Measurements from ENCODE around the gene N4BP2L2.

The N4BP2L2 gene

DNA sequence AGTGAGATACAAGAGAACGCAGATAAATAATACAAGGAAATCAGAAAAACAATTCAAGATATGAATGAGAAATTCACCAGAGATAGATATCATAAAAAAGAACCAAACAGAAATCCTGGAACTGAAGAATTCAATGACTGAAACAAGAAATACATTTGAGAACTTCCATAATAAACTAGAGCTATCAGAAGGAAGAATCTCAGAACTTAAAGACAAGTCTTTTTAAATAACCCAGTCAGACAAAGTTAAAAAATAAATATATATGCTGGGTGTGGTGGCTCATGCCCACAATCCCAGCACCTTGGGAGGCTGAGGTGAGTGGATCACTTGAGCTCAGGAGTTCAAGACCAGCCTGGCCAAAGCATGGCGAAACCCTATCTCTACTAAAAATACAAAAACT lies 82.0 kb downstream of the N4BP2L2 start:
- no peak for DNase-seq

DNA sequence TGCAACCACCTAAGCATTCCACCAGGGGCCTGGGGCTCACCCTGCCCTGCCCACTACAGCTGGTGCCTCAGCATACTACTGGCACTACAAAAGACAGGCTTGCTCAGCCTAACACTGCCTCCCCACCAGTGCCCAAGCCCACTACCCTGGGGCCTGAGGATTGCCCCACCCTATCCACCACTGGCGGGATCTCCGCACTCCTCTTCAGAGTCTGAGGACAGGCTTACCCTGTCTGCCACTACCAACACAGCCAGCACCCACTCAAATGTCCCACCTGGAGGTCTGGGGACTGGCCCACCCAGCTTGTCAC lies 83.0 kb downstream of the N4BP2L2 start:
- no peak for DNase-seq

DNA sequence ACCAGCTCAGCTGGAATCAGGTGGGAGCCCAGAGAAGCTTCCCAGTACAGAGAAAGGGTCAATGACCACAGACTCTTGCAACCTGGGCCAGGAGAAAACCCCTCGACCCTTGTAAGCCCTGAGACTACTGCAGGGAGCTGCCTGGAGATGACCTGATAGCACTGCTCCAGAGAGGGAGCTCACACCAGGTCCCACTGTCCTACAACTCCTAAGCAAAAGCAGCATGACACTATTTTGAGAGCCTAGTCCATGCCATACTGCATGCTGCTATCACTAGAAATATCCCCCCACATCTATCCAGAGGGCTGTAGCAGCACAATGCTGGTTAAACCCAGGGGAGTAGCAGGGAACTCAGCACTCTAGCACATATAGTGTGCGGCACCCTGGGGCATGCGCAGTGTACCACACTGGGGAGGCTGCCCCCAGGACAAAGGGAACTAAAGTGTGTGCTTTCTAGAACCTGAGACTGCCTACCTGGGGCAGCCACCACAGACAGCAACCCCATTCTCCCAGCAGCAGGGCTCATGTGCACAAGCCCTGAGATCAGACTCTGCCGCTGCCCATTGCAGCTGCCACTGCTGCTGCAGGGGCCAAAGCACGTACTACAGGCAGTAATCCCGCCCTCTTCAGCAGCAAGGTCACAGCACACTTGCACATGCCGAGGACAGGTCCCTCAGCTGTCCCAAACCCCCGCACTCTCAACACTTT lies 83.6 kb downstream of the N4BP2L2 start:
- DNase-seq = no peak

DNA sequence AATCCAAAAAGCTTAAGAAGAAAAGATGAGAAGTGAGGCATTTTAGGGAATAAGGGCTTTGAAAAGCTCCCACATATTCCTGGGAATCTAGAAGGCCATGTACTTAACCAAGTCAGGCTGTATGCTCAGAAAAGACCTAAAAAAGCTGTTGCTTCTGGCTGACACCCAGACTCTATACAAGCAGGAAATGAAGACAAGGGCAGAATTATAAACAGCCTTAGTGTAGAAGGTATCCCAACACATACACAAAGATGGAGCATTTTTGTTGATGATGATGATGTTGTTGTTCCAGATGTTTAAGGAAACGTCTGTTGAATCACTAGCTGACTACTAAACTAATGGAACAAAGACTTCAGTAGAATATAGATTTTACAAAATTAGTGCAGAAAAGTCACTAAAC lies 84.6 kb downstream of the N4BP2L2 start:
- DNase-seq = no peak

DNA sequence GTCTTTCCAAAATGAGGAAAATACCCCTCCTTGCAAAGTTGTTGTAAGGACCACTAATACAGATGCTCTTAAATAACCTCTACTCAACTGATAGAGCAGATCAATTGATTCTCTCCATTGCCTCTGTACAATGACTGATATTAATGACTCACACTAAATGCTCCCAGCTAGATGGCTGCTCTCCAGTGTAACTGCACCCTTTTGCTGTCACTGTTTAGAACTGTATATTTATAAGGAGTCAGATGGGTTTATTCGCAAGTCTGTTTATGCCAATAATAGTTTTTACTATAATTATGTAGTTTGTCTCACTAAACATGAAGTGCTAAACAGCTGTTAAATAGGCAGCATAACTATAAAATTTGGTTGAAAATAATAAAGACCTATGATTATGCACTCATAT lies 89.6 kb downstream of the N4BP2L2 start:
- no peak for DNase-seq

DNA sequence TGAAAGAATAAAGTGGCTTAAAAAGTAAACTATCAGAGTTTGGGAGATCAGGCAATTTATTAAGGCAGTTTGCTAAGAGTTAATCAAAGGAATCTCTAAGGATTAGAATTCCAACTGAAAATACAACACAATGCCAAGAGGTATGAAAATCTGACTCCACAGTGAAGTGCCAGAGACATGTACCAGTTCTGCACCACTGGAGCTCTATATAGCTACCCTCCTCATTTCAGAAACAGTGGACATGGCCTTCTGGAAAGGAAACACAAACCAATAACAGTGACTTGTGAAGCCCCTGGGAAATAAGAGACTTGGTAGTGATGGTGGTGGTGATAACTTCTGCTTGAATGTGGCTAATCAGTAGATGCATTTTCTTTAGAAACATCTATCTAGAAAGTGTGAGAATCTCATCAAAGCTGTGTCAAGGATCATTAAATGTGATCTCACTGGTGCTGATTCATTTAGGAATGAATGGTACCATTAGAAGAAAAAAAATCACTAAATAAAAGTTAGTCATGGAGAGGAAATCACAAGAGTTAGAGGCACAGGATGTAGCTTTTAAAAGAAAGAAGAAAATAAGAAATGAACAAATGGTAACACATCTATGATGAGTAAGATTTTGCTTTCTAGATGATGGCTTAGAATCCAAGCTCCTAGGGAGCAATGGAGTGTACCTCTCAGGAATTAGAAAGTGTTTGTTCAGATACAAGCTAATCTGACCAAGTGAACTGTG lies 90.5 kb downstream of the N4BP2L2 start:
- no peak for DNase-seq

DNA sequence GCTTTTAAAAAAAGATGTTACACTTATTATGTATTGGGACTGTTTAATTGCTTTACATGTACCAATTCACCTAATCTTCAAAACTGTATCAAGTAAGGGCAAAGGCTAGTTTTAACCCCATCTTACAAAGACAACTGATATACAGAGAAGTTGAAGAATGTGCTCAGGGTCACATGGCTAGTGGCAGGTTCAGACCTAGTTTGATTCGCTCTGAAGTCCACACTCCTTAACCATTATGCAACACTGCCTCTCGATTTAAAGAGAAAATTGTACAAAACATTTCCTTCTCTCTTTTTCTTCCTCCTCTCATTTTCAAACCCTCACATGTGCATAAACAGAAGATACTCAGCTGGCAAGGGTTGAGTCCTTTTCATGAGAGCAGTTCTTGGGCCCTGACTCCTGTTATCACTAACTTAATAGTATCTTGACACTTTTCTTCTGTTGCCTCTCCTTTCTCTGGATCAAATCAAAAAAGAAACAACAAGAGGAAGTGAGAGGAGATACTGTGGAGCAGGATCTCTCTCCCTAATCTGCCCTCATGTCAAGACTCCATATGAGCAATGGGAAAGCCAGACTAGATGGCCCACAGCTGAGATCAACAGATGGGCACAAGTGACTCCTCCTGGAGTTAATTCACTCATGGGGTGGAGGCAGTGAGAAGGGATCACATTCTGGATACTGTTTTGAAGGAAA lies 91.7 kb downstream of the N4BP2L2 start:
- no peak for DNase-seq

DNA sequence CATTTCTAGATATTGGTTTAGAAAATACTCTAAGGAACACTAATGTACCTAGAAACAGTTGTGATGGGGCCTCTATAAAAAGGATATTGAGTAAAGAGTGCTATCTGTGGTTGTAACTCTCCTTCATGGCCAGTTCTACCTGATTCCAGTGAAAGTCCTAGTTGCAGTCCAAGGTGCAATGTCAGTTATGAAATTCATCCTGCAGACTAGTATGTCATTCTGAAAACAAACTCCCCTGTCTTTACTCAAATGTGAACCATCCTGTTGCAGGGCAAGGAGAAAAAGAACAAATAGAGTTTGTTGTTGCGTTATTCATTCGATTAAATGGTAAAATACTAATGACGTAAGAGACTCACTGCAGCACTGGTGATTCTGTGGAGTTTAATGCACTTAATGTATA lies 92.4 kb downstream of the N4BP2L2 start:
- DNase-seq = no peak

DNA sequence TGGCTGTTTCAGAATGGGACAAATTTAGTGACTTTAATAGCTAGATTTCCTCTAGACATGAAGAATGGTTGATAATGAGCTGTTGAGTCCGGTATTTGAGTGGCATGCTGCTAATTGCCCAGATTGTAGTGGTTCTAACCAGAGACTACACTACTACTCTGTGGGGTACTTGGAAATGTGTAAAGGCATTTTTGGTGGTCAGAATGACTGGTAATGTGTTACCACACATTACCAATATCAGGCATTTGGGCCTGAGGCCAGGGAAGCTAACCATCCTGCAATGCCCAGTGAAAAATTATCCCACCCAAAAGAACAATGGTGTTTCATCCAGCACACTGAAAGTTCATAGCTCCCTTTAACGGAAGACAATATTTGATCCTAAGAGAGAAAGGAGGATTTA lies 93.1 kb downstream of the N4BP2L2 start:
- no peak for DNase-seq

DNA sequence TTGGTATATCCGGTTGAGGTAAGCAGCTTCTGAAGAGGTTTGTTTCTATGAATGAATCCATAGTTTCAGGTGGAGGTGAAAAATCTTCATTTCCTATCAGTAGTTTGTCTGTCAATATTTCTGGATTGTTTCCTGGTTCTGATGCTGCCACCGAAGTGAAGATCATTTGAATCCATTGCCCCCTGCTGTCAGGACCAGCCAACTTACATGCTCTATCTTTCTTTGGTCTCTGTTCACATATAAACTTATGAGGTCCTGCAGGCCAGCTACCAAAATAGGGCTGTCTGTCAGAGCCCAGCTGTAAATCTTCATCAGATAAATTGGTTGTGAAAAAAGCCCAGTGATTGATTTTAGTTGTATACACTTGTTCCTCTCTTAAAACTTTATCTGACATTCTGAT lies 95.5 kb downstream of the N4BP2L2 start:
- DNase-seq = no peak

DNA sequence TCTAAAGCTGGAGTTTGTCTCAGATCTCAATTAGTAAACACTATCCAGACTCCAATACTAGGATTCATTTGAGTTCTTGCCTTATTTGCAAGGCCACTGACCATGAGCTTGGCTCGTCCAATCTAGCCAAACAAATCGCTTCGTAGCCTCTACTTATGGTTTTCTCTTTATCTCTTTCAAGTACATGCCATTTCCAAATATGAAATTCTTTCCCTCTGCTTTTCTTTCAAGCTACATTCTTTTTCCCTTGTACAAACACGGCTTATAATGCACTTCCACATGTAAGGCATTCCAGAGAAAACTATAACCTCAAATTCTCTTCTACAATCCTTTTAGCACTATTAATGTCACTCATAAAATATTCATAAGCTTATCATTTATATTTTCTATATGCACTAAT lies 99.7 kb downstream of the N4BP2L2 start:
- no peak for DNase-seq

DNA sequence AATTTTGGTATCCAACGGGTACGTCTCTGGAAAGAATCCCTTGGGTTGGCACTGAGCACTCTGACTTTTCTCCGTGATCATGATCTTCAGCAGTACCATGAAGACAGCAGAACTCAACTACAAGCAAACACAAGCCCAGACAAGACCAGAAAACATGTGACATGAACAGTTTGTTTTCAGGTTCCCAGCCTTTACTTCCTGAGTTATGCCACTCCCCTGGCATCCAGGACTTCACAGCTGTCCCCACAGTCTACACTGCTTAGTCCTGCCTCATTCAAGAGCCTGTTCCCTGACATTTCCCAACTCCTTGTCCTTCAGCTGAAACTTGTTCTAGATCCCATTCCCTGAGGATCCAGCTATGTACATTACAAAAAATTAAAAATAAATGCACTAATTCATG lies 105.7 kb downstream of the N4BP2L2 start:
- no peak for DNase-seq

DNA sequence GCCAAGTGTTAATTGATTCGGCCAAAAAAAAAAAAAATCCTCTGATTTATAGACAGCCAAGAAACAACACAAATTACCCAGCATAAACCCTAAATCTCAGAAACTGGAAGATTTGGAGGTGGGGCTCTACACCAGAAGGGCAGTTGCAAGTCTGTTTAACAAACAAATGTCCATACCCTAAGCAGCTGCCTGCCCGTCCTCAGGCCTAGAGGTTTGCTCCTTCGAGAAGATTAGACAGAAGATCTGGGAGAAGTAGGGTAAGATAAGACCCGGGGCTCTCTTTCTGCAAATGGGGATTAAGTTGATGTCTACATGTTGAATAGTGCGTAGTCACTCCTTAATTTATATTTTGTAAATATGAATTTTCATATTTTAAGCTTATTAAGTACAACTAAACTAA lies 107.2 kb downstream of the N4BP2L2 start:
- no peak for DNase-seq

DNA sequence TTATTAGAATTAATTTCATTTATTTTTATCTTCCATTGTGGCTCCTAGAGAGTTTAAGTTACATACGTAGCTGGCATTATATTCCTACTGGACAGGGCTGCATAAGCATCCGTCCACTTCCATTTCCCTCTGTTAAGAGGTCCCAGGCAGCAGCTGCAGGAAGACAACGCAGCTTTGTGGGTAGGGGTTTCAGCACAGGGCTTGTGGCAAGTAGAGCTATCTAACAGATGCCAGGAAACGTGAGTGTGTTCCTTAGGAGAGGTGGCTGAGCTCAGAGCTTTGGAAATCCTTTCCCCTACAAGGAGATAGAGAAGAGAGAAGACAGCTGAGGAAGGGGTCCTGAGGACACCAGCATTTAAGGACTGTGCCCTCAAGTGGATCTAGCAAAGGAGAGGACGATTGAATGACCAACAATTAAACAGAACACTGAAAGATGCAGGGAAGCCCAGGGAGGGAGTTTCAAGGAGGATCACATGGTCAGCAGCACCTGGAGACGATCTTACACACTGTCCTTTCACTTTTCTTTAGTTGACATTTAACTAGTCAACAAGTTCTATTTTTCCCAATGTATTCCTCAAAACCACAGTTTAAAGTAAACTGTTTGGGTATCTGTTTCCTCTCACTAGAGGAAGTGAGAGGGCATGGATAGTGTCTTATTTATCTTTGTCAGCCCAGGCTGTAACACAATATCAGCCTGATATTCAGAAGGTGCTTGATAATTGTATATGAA lies 108.4 kb downstream of the N4BP2L2 start:
- no peak for DNase-seq

DNA sequence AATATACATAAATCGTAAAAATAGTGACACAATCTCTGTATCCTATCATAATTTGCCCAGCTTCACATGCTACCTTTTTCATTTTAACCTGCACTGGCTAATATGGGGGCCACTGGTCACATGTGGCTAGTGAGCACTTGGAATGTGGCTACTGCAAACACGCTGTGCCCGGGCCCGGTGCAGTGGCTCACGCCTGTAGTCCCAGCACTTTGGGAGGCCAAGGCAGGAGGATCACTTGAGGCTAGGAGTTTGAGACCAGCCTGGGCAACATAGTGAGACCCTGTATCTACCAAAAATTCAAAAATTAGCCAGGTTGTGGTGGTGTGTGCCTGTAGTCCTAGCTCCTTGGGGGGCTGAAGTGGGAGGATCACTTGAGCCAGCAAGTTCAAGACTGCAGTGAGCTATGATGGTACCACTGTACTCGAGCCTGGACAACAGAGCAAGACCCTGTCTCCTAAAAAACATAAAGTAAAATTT lies 109.1 kb downstream of the N4BP2L2 start:
- DNase-seq = no peak

DNA sequence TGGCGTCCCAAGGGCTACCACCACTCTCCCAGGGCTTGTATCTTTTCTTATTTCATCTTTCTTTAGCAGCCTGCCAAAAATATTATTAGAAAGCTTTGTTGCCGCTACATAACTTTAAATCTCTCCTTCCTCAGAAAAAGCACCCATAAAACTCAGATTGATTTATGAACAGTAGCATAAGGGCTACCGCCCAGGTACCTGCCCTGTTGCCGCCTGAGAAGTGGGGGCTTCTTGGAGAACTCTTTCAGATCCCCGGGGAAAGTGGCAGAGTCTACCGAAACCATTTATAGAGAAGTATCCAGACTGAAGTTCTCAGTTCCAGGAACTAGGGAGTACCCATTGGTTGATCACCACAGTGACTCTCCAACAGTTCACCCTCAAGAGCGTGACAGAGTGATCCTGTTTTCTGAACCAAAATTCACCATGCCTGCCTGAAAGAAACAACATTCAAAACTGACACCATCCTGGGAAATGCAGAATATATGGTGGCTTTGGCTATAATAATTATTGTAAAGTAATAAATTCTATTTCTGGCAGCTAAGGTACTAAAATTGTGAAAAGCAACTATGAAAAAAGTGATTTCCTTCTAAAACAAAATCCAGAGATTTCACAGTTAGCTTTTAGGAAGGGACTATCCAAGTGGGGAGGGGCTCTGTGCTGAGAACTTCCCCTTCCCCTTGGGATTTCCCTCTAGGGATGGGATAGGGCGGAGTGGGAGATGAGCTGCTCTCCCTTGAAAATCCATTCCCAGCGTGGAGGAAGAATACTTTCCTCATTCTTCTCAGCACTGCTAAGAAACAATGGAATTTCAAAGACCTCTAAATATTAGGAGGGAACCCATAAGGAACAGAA lies 109.8 kb downstream of the N4BP2L2 start:
- no peak for DNase-seq

DNA sequence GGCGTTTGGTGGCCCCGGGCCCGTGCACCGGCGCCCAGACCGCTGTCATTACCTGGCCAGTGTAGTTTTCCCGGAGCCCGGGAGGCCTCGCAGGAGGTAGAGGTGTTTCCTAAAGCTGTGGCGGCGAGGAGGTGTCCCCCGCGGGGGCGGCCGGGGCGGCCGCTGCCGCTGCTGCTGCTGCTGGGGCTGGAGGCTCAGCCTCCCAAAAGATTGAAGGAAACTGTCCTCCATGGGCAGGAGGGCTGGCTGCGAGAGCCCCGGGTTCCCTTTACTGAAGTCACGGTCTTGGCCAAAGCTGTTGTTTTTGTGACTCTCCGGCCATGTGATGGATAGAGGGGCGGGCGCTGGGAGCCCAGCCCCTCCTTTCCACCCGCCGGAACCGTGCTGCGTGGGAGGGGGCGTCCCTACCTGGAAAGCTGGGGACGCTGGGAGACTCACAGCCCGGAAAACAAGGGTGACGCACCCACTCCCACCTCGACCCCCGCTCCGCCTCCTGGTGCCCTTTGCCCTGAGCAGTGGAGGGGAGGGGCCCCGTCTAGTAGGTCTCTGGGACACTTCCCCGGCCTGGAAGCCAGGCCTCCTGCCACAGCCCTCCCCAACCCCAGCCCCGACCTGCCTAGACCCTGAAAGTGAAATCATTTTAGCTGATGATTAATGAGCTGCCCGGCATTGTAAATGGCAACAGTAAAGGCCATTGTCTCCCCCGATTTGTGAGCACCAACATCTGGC lies 110.6 kb downstream of the N4BP2L2 start, which contains the start of gene N4BP2L1:
Gene N4BP2L1, minus strand, starts transcription at position 279 of the 729 bp plus-strand sequence. Its CDS starts 48 bp downstream, at position 231.
- peak; percentile 12 to 18 for DNase-seq

DNA sequence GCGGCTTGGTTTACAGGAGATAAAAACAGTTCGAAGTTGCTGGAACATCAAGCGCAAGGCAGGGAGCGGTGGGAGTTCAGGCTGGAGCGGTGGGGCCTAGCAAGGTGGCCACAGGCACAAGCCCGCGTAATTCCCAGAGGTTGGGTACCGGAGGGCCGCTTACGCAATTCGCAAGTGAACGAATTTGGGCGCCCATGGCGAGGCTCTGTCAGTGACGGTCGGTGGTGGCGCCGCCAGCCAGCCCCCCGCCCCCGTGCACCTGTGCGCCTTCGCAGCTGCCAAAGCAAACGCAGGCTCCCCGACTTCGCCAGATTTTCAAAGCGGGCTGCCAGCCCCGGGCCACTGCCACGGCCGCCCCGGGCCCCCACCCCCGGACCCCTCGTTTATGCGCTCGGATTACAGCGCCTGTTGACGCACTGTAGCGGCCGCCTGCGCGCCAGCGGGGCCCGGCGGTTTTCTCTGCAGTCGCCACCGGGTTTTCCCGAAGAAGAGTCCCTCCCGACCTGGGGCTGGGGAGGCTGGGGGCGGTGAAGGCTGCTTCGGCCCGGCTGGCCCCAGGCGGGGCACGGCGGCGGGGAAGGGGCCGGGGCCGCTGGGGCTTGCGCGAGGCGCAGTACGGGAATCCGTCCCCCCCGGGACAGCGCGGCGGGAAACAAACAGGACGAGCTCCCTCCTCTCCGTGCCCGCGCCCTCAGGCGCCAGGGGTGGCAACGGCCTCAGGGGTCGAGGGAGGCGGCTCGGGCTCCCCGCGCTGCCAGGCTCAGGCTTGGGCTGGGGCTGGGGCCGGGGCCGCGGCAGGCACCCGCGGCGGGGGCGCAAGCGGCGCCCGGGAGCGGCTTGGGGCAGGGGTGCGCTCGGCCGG lies 111.4 kb downstream of the N4BP2L2 start:
- DNase-seq = peak; percentile 28 to 65

DNA sequence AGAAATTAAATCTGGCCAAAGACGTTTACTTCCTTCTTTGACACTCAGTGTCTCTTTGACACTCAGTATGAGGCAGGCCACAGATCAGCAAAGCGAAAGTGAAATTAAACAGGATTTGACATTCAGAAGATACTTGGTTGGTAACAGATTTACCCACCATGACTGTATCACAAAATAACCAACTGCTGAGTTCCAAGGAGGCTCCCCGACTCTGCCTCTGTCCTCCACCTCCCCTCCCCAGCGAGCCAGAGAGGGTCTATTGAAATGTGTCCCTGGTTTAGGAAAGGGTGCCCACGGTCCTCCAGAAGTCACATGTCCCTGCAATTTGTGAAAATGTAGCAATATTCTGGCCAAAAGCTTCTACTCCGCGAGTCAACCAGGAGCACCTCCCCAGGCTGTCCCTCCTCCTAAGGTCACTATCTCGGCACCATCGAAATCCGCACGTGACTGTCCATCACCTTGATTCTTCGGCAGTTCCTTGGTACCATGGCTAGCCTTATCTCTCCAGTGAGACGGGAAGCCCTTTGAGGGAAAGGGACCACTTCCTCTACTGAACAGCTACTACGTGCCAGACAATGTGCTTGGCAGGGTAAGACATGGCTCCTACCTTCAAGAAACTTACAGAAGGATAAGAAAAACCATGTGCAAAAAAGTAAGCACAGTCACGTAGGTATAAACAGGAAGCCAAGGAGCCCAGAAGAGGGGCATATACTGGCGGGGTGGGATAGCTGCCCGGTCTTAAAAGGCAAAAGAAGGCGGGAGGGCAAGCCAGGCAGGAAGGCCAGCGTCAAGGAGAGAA lies 112.2 kb downstream of the N4BP2L2 start:
- DNase-seq = no peak

DNA sequence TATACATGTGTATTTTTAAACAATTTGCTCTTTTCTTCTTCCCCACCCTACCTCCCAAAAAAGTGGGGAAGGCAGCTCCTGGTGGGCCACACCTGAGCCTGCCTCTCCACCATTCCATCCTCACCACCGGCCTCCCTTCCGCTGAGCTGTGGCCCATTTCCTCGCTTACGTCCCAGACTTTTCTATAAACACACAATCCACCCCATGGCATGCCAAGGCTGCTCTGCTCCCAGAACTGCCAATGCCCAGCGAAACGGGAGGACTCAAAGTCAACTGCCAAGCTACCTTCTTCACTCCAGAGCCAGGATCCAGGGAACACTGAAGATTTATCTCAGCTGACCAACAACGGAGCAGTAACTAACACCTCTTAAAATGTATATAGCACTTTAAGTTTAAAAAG lies 113.4 kb downstream of the N4BP2L2 start:
- DNase-seq = no peak
